Measurements from ENCODE around the gene CLTRN. TPM values are rescaled to one million over a fixed set of nuclear protein-coding genes. Genes with fewer than 3 reads are reported as not detected.

Gene CLTRN
- total and polyA plus RNA-seq, 11 donors: 0.11 to 1.8 (median 1.1) TPM

DNA sequence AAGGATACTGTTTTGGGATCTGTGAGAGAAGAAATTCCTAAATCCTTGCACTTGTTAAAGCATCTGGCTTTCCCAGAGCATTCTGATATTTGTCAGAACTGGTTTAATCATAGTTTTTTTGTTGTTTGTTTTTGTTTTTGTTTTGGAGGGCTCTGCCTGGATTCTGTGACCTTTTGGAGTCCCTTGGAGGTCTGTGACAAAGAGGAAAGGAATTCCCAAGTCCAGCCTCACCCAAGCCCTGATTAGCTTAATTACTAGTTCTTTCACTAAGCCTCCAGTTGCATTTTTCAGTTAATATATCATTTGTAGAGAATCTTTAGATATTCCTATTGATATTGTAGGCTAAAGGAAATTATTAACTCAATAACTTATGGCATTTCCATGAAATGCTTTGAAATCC is 64.6 kb downstream of the CLTRN start:
- H3K36me3 ChIP-seq: no peaks in the 10 kb centered on the region
- DNase-seq (no peak), ATAC-seq (no peak)
- intact Hi-C loops (cut with DNase I): no loop called here
- H3K27me3 ChIP-seq: peaks cover 0 to 51% (median 0%) of the 10 kb centered on the region in 9 donors
- TF ChIP-seq, protein P1, sequence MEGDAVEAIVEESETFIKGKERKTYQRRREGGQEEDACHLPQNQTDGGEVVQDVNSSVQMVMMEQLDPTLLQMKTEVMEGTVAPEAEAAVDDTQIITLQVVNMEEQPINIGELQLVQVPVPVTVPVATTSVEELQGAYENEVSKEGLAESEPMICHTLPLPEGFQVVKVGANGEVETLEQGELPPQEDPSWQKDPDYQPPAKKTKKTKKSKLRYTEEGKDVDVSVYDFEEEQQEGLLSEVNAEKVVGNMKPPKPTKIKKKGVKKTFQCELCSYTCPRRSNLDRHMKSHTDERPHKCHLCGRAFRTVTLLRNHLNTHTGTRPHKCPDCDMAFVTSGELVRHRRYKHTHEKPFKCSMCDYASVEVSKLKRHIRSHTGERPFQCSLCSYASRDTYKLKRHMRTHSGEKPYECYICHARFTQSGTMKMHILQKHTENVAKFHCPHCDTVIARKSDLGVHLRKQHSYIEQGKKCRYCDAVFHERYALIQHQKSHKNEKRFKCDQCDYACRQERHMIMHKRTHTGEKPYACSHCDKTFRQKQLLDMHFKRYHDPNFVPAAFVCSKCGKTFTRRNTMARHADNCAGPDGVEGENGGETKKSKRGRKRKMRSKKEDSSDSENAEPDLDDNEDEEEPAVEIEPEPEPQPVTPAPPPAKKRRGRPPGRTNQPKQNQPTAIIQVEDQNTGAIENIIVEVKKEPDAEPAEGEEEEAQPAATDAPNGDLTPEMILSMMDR (IDR thresholded peaks at IDR 0.05): no peak
- no peak for TF ChIP-seq POLR2A (IDR thresholded peaks at IDR 0.05)
- peak overlapping the region in 5 of 12 donors; percentile 1 to 30 (median 20) for H3K4me3 ChIP-seq
- H3K9me3 ChIP-seq: no peaks in the 10 kb centered on the region
- H3K4me1 ChIP-seq: peaks cover 0 to 17% (median 0%) of the 10 kb centered on the region in 12 donors
- H3K27ac ChIP-seq: peak overlapping the region in 7 of 12 donors; percentile 6 to 85 (median 61)

GRCh38 chrX:15599461-15599860 is 65.1 kb downstream of the CLTRN start:
- Histone ChIP-seq H3K27me3 (peaks cover 0 to 49% (median 0%) of the 10 kb centered on the region in 9 donors), H3K27ac (peak overlapping the region in 8 of 12 donors; percentile 6 to 85 (median 57)), H3K4me1 (peaks cover 0 to 23% (median 0%) of the 10 kb centered on the region in 12 donors), H3K4me3 (peak overlapping the region in 5 of 12 donors; percentile 1 to 30 (median 26)), H3K9me3 (no peaks in the 10 kb centered on the region), H3K36me3 (no peaks in the 10 kb centered on the region)
- intact Hi-C loops (cut with DNase I): loop anchor here in 2 of 10 donors (10.0 kb wide), 1 partner anchor 45 kb away; no protein-coding TSS in a partner anchor
- no peak for ATAC-seq
- no peak for DNase-seq
- WGBS, 4 donors: 66 to 88% (median 76%) methylated on average over 4 of the region's 4 CpGs
- TF ChIP-seq POLR2A (IDR thresholded peaks at IDR 0.05): no peak
- TF ChIP-seq, protein P1 (IDR thresholded peaks at IDR 0.05): no peak

DNA sequence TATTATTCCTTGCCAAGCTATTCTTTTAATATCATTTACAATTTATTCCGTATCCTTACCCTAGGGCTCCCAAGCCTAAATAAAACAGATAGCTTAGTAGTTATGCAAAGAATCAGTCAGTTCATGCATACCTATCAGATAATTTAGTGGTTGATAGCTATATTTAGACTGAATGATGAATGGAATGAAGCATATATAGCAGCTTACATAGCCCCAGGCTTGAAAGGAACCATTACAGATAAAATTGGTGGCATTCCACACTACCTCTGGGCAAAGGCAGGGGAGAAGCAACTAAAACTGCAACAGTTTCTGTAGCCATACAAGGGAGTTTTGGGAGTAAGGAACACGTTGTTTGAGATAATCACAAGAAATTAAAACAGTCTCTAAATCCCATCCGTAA is 66.6 kb downstream of the CLTRN start:
- H3K27ac ChIP-seq: peak overlapping the region in 8 of 12 donors; percentile 7 to 85 (median 62)
- intact Hi-C loops (cut with DNase I): loop anchor here in 2 of 10 donors (10.0 kb wide), 1 partner anchor 47 kb away; no protein-coding TSS in a partner anchor
- H3K36me3 ChIP-seq: peaks cover 0 to under 1% (median 0%) of the 10 kb centered on the region in 9 donors
- WGBS, 4 donors: 39 to 47% (median 41%) methylated on average over 3 of the region's 3 CpGs
- peak overlapping the region in 6 of 12 donors; percentile 3 to 30 (median 19) for H3K4me3 ChIP-seq
- ATAC-seq: peak in 2 of 4 donors; percentile 55 to 81
- H3K4me1 ChIP-seq: peaks cover 0 to 24% (median 0%) of the 10 kb centered on the region in 12 donors
- DNase-seq: no peak
- no peak for TF ChIP-seq POLR2A (IDR thresholded peaks at IDR 0.05)
- TF ChIP-seq, protein P1 (IDR thresholded peaks at IDR 0.05): no peak
- no peaks in the 10 kb centered on the region for H3K9me3 ChIP-seq
- H3K27me3 ChIP-seq: peaks cover 0 to 59% (median 0%) of the 10 kb centered on the region in 9 donors

- Histone ChIP-seq H3K36me3 (peaks cover 0 to 20% (median 0%) of the 10 kb centered on the region in 9 donors), H3K4me1 (peaks cover 0 to 12% (median 0%) of the 10 kb centered on the region in 12 donors), H3K4me3 (no peak overlapping the region), H3K27ac (peak overlapping the region in 2 of 12 donors; percentile 43 to 48), H3K27me3 (peaks cover 0 to 60% (median 0%) of the 10 kb centered on the region in 9 donors), H3K9me3 (no peaks in the 10 kb centered on the region)
- ATAC-seq (peak in 2 of 4 donors; percentile 51 to 61), DNase-seq (no peak)
- no peak for TF ChIP-seq POLR2A (IDR thresholded peaks at IDR 0.05)
- TF ChIP-seq, protein P1 (IDR thresholded peaks at IDR 0.05): peak in 8 of 12 donors; percentile 7 to 46 (median 20)
- WGBS, 4 donors: 29 to 49% (median 39%) methylated on average over 2 of the region's 2 CpGs
- intact Hi-C loops (cut with DNase I): loop anchor here in 4 of 10 donors (5.0 to 10.0 kb wide), 2 partner anchors 48 to 50 kb away; no protein-coding TSS in a partner anchor
These were observed 70.2 kb downstream of the CLTRN start for GRCh38 chrX:15594371-15594770.
